Duodenal mucosa (tissue), 2 donors: ENCODE results near the gene SAMD4A.

Experiments
- H3K27ac ChIP-seq: one replicate; pipeline ENCODE4 v1.7.0; 2013; ENCODE audit warnings: low read depth, low read length
- H3K27me3 ChIP-seq, 2 donors: one replicate each; pipeline ENCODE4 v1.7.0; 2013; ENCODE audit warnings: low read length in 2 of 2, control low read depth in 1 of 2; ENCODE audit not compliant: insufficient read depth in 2 of 2, control insufficient read depth in 1 of 2
- H3K36me3 ChIP-seq, 2 donors: one replicate each; pipeline ENCODE4 v1.7.0; 2013; ENCODE audit warnings: low read length in 2 of 2, control low read depth in 1 of 2; ENCODE audit not compliant: insufficient read depth in 2 of 2, control insufficient read depth in 1 of 2
- H3K4me1 ChIP-seq, 2 donors: one replicate each; pipeline ENCODE4 v1.7.0; 2013; ENCODE audit warnings: low read length in 2 of 2, control low read depth in 1 of 2; ENCODE audit not compliant: insufficient read depth in 2 of 2, control insufficient read depth in 1 of 2
- H3K4me3 ChIP-seq, 2 donors: one replicate each; pipeline ENCODE4 v1.7.0; 2013; ENCODE audit warnings: low read length in 2 of 2, low read depth in 1 of 2
- H3K9ac ChIP-seq, 2 donors: one replicate each; pipeline ENCODE4 v1.7.0; 2013; ENCODE audit warnings: low read length in 2 of 2, low read depth in 1 of 2
- H3K9me3 ChIP-seq, 2 donors: one replicate each; pipeline ENCODE4 v1.7.0; 2013; ENCODE audit warnings: low read length in 2 of 2, control low read depth in 1 of 2; ENCODE audit not compliant: control insufficient read depth in 1 of 2

SAMD4A gene

DNA sequence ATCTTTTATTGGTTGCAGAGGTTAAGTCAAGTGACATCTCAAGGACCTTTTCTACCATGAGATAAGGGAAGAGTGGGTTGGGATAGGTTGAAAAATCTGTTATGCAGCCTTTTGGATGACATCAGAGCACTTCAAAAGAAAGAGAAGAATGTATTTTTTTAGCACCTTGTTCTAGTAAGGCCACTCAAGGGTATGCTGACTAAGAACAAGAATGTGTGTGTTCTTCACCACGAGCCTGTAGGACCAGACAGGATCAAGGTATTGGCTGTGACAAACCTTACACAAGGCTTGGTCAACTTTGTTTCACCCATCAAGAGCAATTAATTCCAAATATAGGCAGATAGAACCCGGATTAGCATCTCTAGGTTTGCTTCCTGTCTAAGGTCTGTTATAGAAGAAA lies 142.5 kb downstream of the SAMD4A start:
- Histone ChIP-seq H3K9me3 (no peaks in the 10 kb centered on the region), H3K36me3 (no peaks in the 10 kb centered on the region), H3K27ac (no peak overlapping the region), H3K4me1 (peaks cover 0 to 4% of the 10 kb centered on the region in 2 donors), H3K27me3 (no peaks in the 10 kb centered on the region), H3K9ac (no peak overlapping the region), H3K4me3 (no peak overlapping the region)

DNA sequence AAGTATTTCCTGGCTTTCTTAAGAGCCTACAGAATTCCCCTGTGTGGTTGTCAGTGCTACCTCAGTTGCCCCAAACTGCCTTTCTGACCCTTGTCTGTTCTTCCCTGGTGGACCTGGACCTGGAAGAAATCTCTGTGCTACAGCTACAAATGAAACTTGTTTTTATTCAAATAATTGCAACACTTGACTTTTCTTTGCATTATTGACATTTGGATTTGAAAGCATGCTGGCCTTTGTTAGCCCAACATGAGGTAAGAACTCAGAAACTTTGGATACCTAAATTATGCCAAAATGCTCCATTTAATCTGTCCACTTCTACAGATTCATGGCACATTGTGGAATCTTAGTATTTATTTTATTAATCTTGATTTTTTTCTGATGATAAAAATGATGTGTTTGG lies 142.9 kb downstream of the SAMD4A start:
- H3K36me3 ChIP-seq: no peaks in the 10 kb centered on the region
- peaks cover 0 to 4% of the 10 kb centered on the region in 2 donors for H3K4me1 ChIP-seq
- H3K9ac ChIP-seq: no peak overlapping the region
- no peaks in the 10 kb centered on the region for H3K27me3 ChIP-seq
- no peak overlapping the region for H3K4me3 ChIP-seq
- no peaks in the 10 kb centered on the region for H3K9me3 ChIP-seq
- no peak overlapping the region for H3K27ac ChIP-seq

DNA sequence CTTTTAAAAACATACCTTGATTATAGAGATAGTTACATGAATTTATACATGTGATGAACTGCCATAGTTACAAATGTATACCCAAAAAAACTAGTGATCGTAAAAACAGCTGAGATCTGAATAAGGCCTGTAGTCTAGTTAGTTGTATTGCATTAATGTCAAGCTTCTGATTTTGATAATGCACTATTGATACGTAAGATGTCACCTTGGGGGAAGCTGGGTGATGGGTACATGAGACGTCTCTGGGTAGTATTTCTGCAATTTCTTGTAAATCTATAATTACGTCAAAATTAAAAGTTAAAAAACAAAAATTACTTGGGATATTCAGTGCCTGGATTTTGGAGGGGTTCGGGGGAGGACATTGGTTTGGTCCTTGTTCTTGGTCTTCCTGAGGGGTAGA lies 144.4 kb downstream of the SAMD4A start:
- H3K9me3 ChIP-seq: no peaks in the 10 kb centered on the region
- H3K27me3 ChIP-seq: no peaks in the 10 kb centered on the region
- H3K27ac ChIP-seq: no peak overlapping the region
- H3K36me3 ChIP-seq: no peaks in the 10 kb centered on the region
- H3K4me1 ChIP-seq: peaks cover 0 to 4% of the 10 kb centered on the region in 2 donors
- no peak overlapping the region for H3K9ac ChIP-seq
- no peak overlapping the region for H3K4me3 ChIP-seq

DNA sequence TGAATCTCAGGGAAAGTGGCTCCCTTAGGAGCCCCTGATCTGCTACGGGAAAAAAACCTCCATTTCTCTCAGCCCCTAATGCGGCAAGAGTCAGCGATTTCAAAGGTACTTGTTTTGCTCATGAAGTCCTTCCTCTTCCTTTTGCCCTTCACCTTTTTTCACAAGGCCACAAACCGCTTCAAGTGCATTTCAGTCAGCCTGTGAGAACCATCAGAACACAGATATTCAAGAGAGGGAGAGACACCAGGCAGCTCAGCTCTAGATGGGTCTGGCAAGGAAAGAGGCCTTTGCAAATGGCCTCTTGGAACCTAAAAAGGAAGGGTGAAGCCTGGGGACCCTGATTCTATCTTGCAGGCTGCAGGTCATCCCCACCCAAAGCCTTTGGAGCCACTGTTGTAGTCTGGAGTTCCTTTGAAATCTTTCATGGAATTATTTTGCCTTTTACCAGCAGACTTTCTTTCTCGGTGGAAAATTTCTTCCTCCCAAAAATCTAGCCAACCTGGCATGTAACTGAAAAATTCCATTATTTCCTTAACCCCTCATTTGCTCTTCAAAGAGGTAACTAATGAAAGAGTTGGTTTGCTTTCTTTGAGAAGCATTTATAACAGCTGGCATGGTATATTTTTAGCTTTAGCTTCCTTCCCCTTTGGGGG lies 145.0 kb downstream of the SAMD4A start:
- Histone ChIP-seq H3K4me1 (peaks cover 0 to 4% of the 10 kb centered on the region in 2 donors), H3K9ac (no peak overlapping the region), H3K9me3 (no peaks in the 10 kb centered on the region), H3K27me3 (no peaks in the 10 kb centered on the region), H3K36me3 (no peaks in the 10 kb centered on the region), H3K4me3 (no peak overlapping the region), H3K27ac (no peak overlapping the region)

DNA sequence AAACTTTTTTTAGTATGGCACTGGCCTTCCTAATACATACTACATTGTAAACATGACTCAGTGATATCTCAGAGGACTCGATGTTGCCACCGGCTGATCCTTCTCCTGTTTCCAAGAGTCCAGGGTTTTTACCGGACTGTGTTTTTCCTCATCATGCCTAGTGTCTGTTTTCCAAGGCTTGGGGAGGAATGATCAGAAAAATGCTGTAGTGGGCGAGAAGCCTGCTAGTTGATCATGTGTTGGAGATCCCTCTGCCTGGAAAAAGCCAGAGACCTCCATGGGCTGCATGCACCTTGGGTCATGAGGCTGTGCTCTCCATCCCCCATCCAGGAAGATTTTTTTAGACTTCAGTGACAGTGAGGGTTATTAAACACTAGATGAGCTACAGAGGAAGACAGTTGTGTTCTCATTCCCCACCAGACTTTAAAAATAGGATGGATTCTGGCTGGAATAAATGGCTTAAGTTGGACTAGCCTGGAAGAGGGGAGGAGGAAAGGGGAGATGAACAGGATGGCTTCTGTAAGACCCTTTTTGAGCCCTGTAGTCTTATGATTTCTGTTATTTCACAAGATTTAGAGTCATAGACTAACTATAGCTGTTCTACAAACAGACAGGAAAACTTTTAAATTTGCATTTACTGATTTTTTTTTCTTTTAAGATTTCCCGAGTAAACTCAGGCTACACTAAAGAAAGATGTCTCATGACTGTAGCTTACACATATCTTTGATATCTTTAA lies 145.7 kb downstream of the SAMD4A start:
- no peak overlapping the region for H3K9ac ChIP-seq
- no peaks in the 10 kb centered on the region for H3K9me3 ChIP-seq
- H3K27ac ChIP-seq: no peak overlapping the region
- H3K4me1 ChIP-seq: peaks cover 0 to 4% of the 10 kb centered on the region in 2 donors
- H3K4me3 ChIP-seq: no peak overlapping the region
- H3K27me3 ChIP-seq: no peaks in the 10 kb centered on the region
- no peaks in the 10 kb centered on the region for H3K36me3 ChIP-seq

DNA sequence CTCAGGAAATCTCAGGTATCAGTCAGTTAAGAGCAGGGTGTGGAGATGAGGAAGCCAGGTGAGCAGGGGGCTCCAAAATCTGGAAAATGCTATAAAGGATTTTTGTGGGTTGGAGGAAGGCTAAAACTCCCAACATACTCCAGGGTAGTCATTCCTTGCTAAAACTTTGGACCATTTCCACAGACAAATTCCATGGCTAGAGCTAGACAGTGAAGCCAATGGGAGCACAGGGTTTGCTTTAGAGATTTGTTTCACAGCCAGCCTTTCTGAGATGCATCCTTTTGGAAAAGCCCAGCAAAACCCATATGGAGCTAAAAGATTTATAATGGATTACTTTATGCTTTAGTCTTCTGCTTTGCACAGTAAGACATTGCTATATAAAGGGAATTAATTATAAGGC lies 146.5 kb downstream of the SAMD4A start:
- Histone ChIP-seq H3K27ac (no peak overlapping the region), H3K4me3 (no peak overlapping the region)

DNA sequence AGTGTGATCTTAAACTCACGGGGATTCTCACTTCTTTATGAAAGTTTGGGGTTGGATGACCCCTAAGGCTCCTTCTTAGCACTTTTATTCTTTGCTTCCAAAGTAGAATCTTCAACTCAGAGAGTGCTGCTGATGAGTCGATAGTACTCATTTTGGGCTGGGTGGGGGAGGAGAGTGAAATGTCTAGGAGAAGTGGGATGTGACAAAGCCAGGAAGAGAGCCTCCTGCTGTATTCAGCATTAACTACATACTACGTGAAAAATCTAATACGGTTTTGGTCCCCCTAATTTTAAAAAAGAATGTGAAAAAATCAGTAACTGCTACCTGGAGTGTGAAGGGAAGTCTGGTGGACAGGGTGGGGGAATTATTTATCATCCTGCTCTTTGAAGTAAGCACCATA lies 148.3 kb downstream of the SAMD4A start:
- Histone ChIP-seq H3K9ac (no peak overlapping the region), H3K27me3 (no peaks in the 10 kb centered on the region), H3K4me1 (peaks cover 0 to 4% of the 10 kb centered on the region in 2 donors), H3K36me3 (no peaks in the 10 kb centered on the region), H3K4me3 (no peak overlapping the region), H3K27ac (no peak overlapping the region), H3K9me3 (no peaks in the 10 kb centered on the region)

More for the DNA sequence above, 146.5 kb downstream of the SAMD4A start:
- Histone ChIP-seq H3K4me1 (peaks cover 0 to 4% of the 10 kb centered on the region in 2 donors), H3K27me3 (no peaks in the 10 kb centered on the region), H3K9me3 (no peaks in the 10 kb centered on the region), H3K36me3 (no peaks in the 10 kb centered on the region), H3K9ac (no peak overlapping the region)

DNA sequence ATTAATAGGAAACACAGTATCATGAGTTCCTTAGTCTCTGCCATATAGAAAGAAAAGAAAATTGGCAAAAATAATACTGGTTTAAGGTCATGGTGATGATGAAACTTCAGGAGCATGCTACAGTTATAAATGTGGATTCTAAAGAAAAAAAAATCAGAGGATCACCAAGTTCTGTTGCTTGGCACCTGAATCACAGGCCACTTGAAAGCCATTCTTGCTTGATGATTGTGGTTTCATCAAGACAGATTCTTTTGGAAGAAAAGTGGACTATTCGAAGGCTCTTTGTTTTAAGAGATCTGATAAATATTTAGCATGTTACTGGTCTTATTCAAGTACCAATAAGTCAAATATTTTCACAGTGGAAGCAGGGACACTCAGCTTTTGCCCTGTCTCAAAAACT lies 148.9 kb downstream of the SAMD4A start:
- H3K4me3 ChIP-seq: no peak overlapping the region
- H3K9me3 ChIP-seq: no peaks in the 10 kb centered on the region
- no peaks in the 10 kb centered on the region for H3K36me3 ChIP-seq
- no peak overlapping the region for H3K9ac ChIP-seq
- H3K27me3 ChIP-seq: no peaks in the 10 kb centered on the region
- H3K27ac ChIP-seq: no peak overlapping the region
- H3K4me1 ChIP-seq: peaks cover 0 to 4% of the 10 kb centered on the region in 2 donors

DNA sequence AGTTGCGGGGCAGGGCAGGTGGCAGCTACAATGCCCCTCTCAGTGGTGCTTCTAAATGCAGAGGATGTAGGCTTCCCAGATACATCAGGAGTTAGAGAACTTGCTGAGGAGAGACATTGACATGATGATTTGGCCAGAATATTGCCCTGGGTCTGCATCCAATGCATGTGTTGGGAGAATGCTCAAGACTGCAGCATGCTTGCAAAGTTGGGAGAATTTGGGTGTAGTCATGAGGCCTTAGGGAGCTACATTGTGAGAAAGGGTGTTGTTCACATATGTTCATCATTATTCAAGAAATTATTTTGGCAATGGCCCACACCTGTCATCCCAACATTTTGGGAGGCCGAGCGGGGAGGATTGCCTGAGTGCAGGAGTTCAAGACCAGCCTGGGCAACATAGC lies 149.9 kb downstream of the SAMD4A start:
- Histone ChIP-seq H3K27me3 (no peaks in the 10 kb centered on the region), H3K9ac (peak overlapping the region in 1 of 2 donors; percentile 10), H3K36me3 (no peaks in the 10 kb centered on the region), H3K9me3 (no peaks in the 10 kb centered on the region), H3K27ac (no peak overlapping the region), H3K4me3 (no peak overlapping the region), H3K4me1 (peaks cover 0 to 4% of the 10 kb centered on the region in 2 donors)

DNA sequence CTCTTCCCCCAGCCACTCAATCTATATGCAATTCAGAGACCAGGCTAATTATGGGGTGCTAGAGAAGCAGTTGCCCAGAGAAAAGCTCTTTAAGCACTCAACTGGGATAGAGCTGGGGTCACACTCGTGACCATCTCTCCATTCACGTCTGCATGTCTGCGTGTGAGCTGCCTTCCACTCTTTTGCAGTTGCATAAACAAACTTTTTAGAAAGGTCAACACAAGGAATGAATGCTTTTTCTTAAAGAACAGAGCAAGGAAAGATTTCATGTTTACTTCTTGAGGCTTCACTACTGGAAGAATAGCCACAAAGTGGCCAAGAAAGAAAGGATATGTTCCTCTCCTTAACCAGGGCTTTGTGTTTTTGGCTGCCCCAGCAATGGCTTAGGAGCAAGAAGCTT lies 151.1 kb downstream of the SAMD4A start:
- Histone ChIP-seq H3K4me3 (no peak overlapping the region), H3K27ac (no peak overlapping the region), H3K36me3 (no peaks in the 10 kb centered on the region), H3K27me3 (no peaks in the 10 kb centered on the region), H3K9ac (no peak overlapping the region), H3K9me3 (no peaks in the 10 kb centered on the region), H3K4me1 (no peaks in the 10 kb centered on the region)
